Ovary (tissue), 3 donors: ENCODE data around the gene ADCY10.

Experiments
- CTCF ChIP-seq, 3 donors: fragments of 450-650 bp in 2 of 3; fragments of 200-600 bp in 1 of 3; IDR thresholded peaks; one replicate each; pipeline versions ENCODE4 v1.5.1 to v1.8.0; 2016 to 2022; ENCODE audit warnings: antibody characterized with exemption in 3 of 3, mild to moderate bottlenecking in 1 of 3
- EP300 ChIP-seq: sonication (generic); formaldehyde crosslinking; IDR thresholded peaks from one replicate; pipeline ENCODE4 v1.6.1; 2017; ENCODE audit warnings: antibody characterized with exemption
- donor health status: DM: no; HTN: no; CAD: no.

DNA sequence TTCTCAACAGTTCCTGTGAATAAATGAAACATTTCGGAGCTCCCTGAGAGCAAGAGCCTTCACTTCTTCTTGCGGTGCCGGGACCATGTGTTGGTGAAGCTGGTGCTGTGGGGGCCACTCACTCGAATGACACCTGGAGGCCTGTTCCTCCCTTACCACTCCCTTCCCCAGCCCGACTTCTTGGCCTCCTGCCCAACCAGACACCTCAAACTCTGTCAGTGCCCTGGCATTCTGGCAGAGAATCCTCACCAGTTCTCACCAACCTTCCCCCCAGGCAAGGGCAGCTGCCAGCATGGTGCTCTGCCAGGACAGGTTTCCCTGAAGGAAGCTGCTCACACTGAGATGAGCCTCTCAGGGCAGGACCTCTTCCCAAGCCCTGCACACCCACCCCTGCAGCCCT is 123.8 kb downstream of the ADCY10 start:
- no peak for TF ChIP-seq CTCF (IDR thresholded peaks at IDR 0.05)
- no peak for TF ChIP-seq EP300
